ENCODE data around the gene AQP7. TPM values are rescaled to one million over a fixed set of nuclear protein-coding genes. Genes with fewer than 3 reads are reported as not detected.

Gene AQP7
- total RNA-seq, 4 donors from 2014 or later: 14.1 to 51.6 (median 31.0) TPM

DNA sequence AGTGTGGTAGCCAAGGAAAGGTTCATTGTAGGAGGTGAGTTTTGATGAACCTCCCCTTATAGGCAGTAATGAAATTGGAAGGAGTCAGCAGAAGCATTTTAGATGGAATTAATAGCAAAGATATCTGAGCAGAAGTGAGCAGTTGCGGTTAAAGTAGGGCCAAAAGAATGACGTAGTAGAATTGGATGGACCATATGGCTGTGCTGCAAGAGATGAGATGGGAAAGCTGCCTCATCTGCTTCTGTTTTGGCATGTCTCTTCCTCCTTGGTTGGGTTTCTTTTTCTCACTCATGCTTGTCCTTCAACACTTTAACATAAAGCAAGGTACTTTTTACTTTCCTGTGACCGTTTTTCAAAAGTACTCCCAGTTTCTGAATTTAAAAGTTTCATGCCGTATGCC, 55.8 kb downstream of the AQP7 start:
- Histone ChIP-seq H3K36me3 (peaks cover 8 to 94% (median 29%) of the 10 kb centered on the region in 3 donors), H3K4me3 (no peak overlapping the region), H3K4me1 (peaks cover 0 to 5% (median 0%) of the 10 kb centered on the region in 4 donors), H3K27ac (no peak overlapping the region), H3K27me3 (no peaks in the 10 kb centered on the region), H3K9me3 (no peaks in the 10 kb centered on the region)
- TF ChIP-seq EP300 (IDR thresholded peaks at IDR 0.05) (no peak), POLR2A (IDR thresholded peaks at IDR 0.05) (no peak)
- TF ChIP-seq, protein P1, sequence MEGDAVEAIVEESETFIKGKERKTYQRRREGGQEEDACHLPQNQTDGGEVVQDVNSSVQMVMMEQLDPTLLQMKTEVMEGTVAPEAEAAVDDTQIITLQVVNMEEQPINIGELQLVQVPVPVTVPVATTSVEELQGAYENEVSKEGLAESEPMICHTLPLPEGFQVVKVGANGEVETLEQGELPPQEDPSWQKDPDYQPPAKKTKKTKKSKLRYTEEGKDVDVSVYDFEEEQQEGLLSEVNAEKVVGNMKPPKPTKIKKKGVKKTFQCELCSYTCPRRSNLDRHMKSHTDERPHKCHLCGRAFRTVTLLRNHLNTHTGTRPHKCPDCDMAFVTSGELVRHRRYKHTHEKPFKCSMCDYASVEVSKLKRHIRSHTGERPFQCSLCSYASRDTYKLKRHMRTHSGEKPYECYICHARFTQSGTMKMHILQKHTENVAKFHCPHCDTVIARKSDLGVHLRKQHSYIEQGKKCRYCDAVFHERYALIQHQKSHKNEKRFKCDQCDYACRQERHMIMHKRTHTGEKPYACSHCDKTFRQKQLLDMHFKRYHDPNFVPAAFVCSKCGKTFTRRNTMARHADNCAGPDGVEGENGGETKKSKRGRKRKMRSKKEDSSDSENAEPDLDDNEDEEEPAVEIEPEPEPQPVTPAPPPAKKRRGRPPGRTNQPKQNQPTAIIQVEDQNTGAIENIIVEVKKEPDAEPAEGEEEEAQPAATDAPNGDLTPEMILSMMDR (IDR thresholded peaks at IDR 0.05): no peak
- 89 to 93% methylated on average over 4 of the region's 4 CpGs for WGBS, 2 donors
- no peak for DNase-seq (ENCODE audit: low spot score in 2 of 2)

DNA sequence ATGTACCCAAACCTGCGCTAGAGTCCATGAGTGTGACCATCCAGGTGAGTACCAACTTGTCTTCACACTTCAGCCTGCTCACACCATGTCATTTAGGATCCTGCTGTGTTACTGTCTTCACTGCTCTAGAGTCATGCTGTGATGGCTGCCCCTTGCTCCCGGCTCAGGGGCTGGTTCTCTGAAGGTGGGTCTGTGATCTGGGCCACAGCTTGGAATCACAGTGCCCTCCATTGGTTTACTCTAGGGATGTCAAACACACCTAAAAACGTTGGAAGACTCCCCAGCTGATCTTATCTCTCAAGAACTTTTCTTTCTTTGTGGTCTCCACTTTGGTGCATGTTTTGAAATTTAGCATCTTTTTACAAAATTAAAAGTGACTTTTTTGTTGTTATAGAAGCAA, 58.2 kb downstream of the AQP7 start:
- Histone ChIP-seq H3K4me1 (no peaks in the 10 kb centered on the region), H3K36me3 (peaks cover 8 to 100% (median 44%) of the 10 kb centered on the region in 3 donors), H3K27ac (no peak overlapping the region), H3K9me3 (peaks cover 0 to 8% (median 0%) of the 10 kb centered on the region in 4 donors), H3K4me3 (no peak overlapping the region), H3K27me3 (no peaks in the 10 kb centered on the region)
- no peak for TF ChIP-seq POLR2A (IDR thresholded peaks at IDR 0.05)
- 83 to 85% methylated on average over 3 of the region's 3 CpGs for WGBS, 2 donors
- DNase-seq (ENCODE audit: low spot score in 2 of 2): no peak

DNA sequence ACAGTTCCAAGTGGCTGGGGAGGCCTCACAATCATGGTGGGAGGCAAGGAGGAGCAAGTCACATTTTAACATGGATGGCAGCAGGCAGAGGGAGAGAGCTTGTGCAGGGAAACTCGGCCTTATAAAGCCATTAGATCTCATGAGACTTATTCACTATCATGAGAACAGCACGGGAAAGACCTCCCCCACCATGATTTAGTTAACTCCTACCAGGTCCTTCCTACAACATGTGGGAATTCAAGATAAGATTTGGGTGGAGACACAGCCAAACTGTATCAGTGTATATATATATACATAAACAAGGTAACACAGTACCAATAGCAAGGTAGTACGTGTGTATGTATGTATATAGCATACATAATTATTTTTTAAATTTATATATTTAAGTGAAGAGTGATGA, 61.2 kb downstream of the AQP7 start:
- WGBS, 2 donors: 89 to 92% methylated on average over 3 of the region's 3 CpGs
- DNase-seq (ENCODE audit: low spot score in 2 of 2): no peak
- Histone ChIP-seq H3K4me3 (no peak overlapping the region), H3K27ac (no peak overlapping the region), H3K9me3 (peaks cover 0 to 8% (median 0%) of the 10 kb centered on the region in 4 donors), H3K36me3 (peaks cover 8 to 100% (median 47%) of the 10 kb centered on the region in 3 donors), H3K4me1 (no peaks in the 10 kb centered on the region), H3K27me3 (no peaks in the 10 kb centered on the region)
- TF ChIP-seq, protein P1 (IDR thresholded peaks at IDR 0.05): no peak

DNA sequence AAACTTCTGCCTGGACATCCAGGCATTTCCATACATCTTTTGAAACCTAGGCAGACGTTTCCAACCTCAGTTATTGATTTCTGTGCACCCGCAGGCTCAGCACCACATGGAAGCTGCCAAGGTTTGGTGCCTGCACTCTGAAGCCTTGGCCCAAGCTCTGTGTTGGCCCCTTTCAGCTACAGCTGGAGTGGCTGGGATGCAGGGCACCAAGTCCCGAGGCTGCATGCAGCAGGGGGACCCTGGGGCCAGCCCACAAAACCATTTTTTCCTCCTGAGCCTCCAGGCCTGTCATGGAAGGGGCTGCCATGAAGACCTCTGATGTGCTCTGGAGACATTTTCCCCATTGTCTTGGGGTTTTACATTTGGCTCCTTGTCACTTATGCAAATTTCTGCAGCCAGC, 62.2 kb downstream of the AQP7 start:
- no peak overlapping the region for H3K27ac ChIP-seq
- H3K36me3 ChIP-seq: peaks cover 8 to 100% (median 47%) of the 10 kb centered on the region in 3 donors
- TF ChIP-seq POLR2A (IDR thresholded peaks at IDR 0.05) (no peak), EP300 (IDR thresholded peaks at IDR 0.05) (no peak)
- TF ChIP-seq, protein P1 (IDR thresholded peaks at IDR 0.05): no peak
- 98 to 100% methylated on average over 3 of the region's 3 CpGs for WGBS, 2 donors
- no peaks in the 10 kb centered on the region for H3K27me3 ChIP-seq
- no peak for DNase-seq (ENCODE audit: low spot score in 2 of 2)
- no peak overlapping the region for H3K4me3 ChIP-seq
- no peaks in the 10 kb centered on the region for H3K4me1 ChIP-seq
- H3K9me3 ChIP-seq: peaks cover 0 to 8% (median 0%) of the 10 kb centered on the region in 4 donors

Small RNAs within 50 kb of the gene (small RNA-seq; reads per million reads assigned to genes)
- gene AL356218.2 (not detected), gene RF00019 (not detected)

Other genes with a start within 250 kb of the AQP7 start
- 10 to 100 TPM; 51.6 to 74.4 (median 65.3) TPM for gene B4GALT1, start 235.2 kb downstream of the AQP7 start, total RNA-seq
- not detected for gene SPINK4, start 162.4 kb downstream of the AQP7 start, total RNA-seq
- gene BAG1, start 137.9 kb downstream of the AQP7 start, total RNA-seq: 100 to 1,000 TPM; 108 to 134 (median 123) TPM
- 10 to 100 TPM; 56.1 to 67.4 (median 59.3) TPM for gene CHMP5, start 137.5 kb downstream of the AQP7 start, total RNA-seq
- gene NFX1, start 112.1 kb downstream of the AQP7 start, total RNA-seq: 10 to 100 TPM; 35.2 to 45.9 (median 40.5) TPM
- 100 to 1,000 TPM in 2 of 4 donors, 10 to 100 TPM in 2; 41.1 to 200 (median 96.8) TPM for gene AQP3, start 45.0 kb upstream of the AQP7 start, total RNA-seq
- 10 to 100 TPM; 25.7 to 37.2 (median 27.9) TPM for gene NOL6, start 71.4 kb upstream of the AQP7 start, total RNA-seq
- not detected for gene ANKRD18B, start 121.7 kb upstream of the AQP7 start, total RNA-seq